Fibroblast of skin of back (primary cell): Measurements from ENCODE around the gene AGER.
A peak's percentile ranks its signal among the peaks of the same experiment; 100 is the strongest.
"Not testable (repeated sequence)": the region's sequence is repeated elsewhere in the genome, so short reads cannot be mapped to it uniquely, and the experiment has no call there.

Experiments used
- DNase-seq: peaks from one replicate; pipeline ENCODE4 v3.0.0-alpha.2; 2013

AGER gene

GRCh38 chr6:32198866-32199265, 14.8 kb upstream of the AGER start:
- no peak for DNase-seq

GRCh38 chr6:32198345-32198696, 14.3 kb upstream of the AGER start:
- no peak for DNase-seq

- no peak for DNase-seq
Observed at GRCh38 chr6:32196682-32197616, 12.9 kb upstream of the AGER start.

- peak; percentile 91 for DNase-seq
Observed at GRCh38 chr6:32195902-32196681, 12.0 kb upstream of the AGER start.

GRCh38 chr6:32195652-32195901, 11.5 kb upstream of the AGER start:
- DNase-seq, result peak; percentile 100

- peak; percentile 64 for DNase-seq
Observed at GRCh38 chr6:32194825-32195651, 11.0 kb upstream of the AGER start.

- DNase-seq, result no peak
Observed at GRCh38 chr6:32194388-32194787, 10.3 kb upstream of the AGER start.

GRCh38 chr6:32193096-32193495, 9.0 kb upstream of the AGER start:
- DNase-seq, result not testable (repeated sequence)

- DNase-seq, result peak; percentile 59
Observed at GRCh38 chr6:32192608-32193039, 8.6 kb upstream of the AGER start, which contains the start of gene GPSM3. Gene GPSM3 (minus strand): TSS chr6:32192643. CDS start chr6:32192513, 130 bp downstream.

GRCh38 chr6:32191696-32192607, 7.9 kb upstream of the AGER start:
- DNase-seq, result no peak

GRCh38 chr6:32190911-32191677, 7.0 kb upstream of the AGER start:
- no peak for DNase-seq

GRCh38 chr6:32190054-32190851, 6.2 kb upstream of the AGER start, which contains the start of gene PBX2:
Gene PBX2 (minus strand): TSS chr6:32190202. CDS start chr6:32189915, 287 bp downstream.
- peak; percentile 93 for DNase-seq

- DNase-seq, result no peak
Observed at GRCh38 chr6:32189742-32190053, 5.6 kb upstream of the AGER start.

GRCh38 chr6:32189069-32189741, 5.2 kb upstream of the AGER start:
- DNase-seq, result no peak

GRCh38 chr6:32188381-32189068, 4.5 kb upstream of the AGER start:
- no peak for DNase-seq

GRCh38 chr6:32187725-32188380, 3.8 kb upstream of the AGER start:
- not testable (repeated sequence) for DNase-seq

GRCh38 chr6:32187009-32187709, 3.1 kb upstream of the AGER start:
- DNase-seq, result no peak
